Stimulated activated CD8-positive, alpha-beta memory T cell treated with anti-CD3 and anti-CD28 coated beads, Interleukin-4, amount 100 ng/mL, for 4 hours (primary cell): ENCODE data around the gene PEMT.

Source experiments
- DNase-seq, 2 donors: peaks; one replicate each; pipeline ENCODE4 v3.0.0-alpha.2; 2020; ENCODE audit warnings: low read depth in 2 of 2, low spot score in 1 of 2

Gene PEMT

GRCh38 chr17:17537311-17538099 lies 54.0 kb downstream of the PEMT start:
- DNase-seq: no peak

GRCh38 chr17:17536702-17537101 lies 54.8 kb downstream of the PEMT start:
- DNase-seq: no peak

GRCh38 chr17:17535957-17536356 lies 55.6 kb downstream of the PEMT start:
- DNase-seq: no peak

- no peak for DNase-seq
Measured at GRCh38 chr17:17533901-17534441, 57.5 kb downstream of the PEMT start.

- no peak for DNase-seq
Measured at GRCh38 chr17:17532991-17533390, 58.5 kb downstream of the PEMT start.

GRCh38 chr17:17531156-17531555 lies 60.4 kb downstream of the PEMT start:
- no peak for DNase-seq

- no peak for DNase-seq
Measured at GRCh38 chr17:17528696-17529652, 62.5 kb downstream of the PEMT start.

- DNase-seq: no peak
Measured at GRCh38 chr17:17527956-17528500, 63.5 kb downstream of the PEMT start.

GRCh38 chr17:17527534-17527933 lies 64.0 kb downstream of the PEMT start:
- no peak for DNase-seq

- DNase-seq: no peak
Measured at GRCh38 chr17:17526369-17526768, 65.1 kb downstream of the PEMT start.

GRCh38 chr17:17525956-17526355 lies 65.6 kb downstream of the PEMT start:
- no peak for DNase-seq

GRCh38 chr17:17525311-17525710 lies 66.2 kb downstream of the PEMT start:
- DNase-seq: no peak

- no peak for DNase-seq
Measured at GRCh38 chr17:17523731-17524490, 67.6 kb downstream of the PEMT start.

- no peak for DNase-seq
Measured at GRCh38 chr17:17523001-17523730, 68.3 kb downstream of the PEMT start.

- no peak for DNase-seq
Measured at GRCh38 chr17:17520599-17521232, 70.8 kb downstream of the PEMT start.

GRCh38 chr17:17519886-17520285 lies 71.6 kb downstream of the PEMT start:
- no peak for DNase-seq

- no peak for DNase-seq
Measured at GRCh38 chr17:17518951-17519350, 72.6 kb downstream of the PEMT start.

GRCh38 chr17:17518014-17518413 lies 73.5 kb downstream of the PEMT start:
- DNase-seq: no peak

GRCh38 chr17:17516941-17517720 lies 74.4 kb downstream of the PEMT start:
- DNase-seq: no peak
